Measurements from ENCODE around the gene TBCA. TPM values are rescaled to one million over a fixed set of nuclear protein-coding genes. Genes with fewer than 3 reads are reported as not detected.

The TBCA gene
- total and polyA plus RNA-seq, 2 of the 13 experiments (the other 11 are each of a cell fraction or from before 2014, with no cell fraction given) = 93.8 to 309 TPM

DNA sequence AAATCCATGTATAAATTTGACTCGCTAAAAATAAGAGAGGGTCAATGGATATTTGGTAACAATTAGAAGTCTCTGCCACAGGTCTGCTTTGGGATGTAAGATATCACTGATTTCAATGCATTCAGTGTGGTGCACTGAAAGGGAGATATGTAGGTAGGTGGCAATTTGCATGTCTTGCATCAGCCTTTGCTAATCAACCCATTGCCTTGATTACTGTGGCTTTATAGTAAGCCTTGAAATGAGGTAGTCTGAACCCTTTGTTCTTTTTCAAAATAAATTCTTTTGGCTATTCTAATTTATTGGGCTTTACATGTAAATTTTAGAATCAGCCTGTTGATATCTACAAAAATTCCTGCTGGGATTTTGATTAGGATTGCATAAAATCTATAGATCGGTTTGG is 15.8 kb upstream of the TBCA start:
- peaks cover 14% of the 10 kb centered on the region for H3K4me1 ChIP-seq (ENCODE audit: insufficient read depth, low read length)
- H3K4me2 ChIP-seq (ENCODE audit: low read depth, low read length) = peak overlapping the region; percentile 14; the same call in 1 of the 2 replicates
- FAIRE-seq (no peak), DNase-seq (ENCODE audit: low spot score) (no peak), ATAC-seq (no peak)
- no peak overlapping the region for H3K27ac ChIP-seq (ENCODE audit: extremely low read length, insufficient read depth, low read length)
- no TSS peak for BruUV-seq (replicated peaks)
- intact Hi-C loops (cut with micrococcal nuclease; ENCODE audit: unreplicated experiment) = no loop called here
- CTCF ChIA-PET (ENCODE audit: low intra/inter-chr PET ratio, low total read pairs) = no interaction called here
- H3K9me3 ChIP-seq (ENCODE audit: low read length) = no peaks in the 10 kb centered on the region
- H3K4me3 ChIP-seq (replicated peaks in 1 of 3; ENCODE audit: insufficient read depth in 1 of 3, low read depth in 2 of 3, low read length in 3 of 3) = no peak overlapping the region
- no peaks in the 10 kb centered on the region for H3K79me2 ChIP-seq (ENCODE audit: insufficient read depth, low read length)
- POLR2A ChIA-PET = interaction anchor here (0.8 kb wide), 1 partner anchor 21 kb away, joined by 4 read pairs; no protein-coding TSS in a partner anchor
- no peaks in the 10 kb centered on the region for H4K20me1 ChIP-seq (ENCODE audit: insufficient read depth, low read length)
- in situ Hi-C loops (cut with HindIII; ENCODE audit: extremely low pct_ligation_motif_present, low pct_unique_long_range_greater_than_20kb) = no loop called here
- H2AFZ ChIP-seq (ENCODE audit: low read length) = no peak overlapping the region
- no peaks in the 10 kb centered on the region; a peak in 1 of 5 replicates for H3K27me3 ChIP-seq (ENCODE audit: control insufficient read depth in 1 of 2, insufficient read depth in 2 of 2, low read length in 2 of 2)
- H3K36me3 ChIP-seq (replicated peaks in 1 of 2; ENCODE audit: control insufficient read depth in 1 of 2, insufficient read depth in 2 of 2, low read length in 2 of 2) = no peaks in the 10 kb centered on the region
- TF ChIP-seq ZNF230 (CRISPR knock-in tag; IDR thresholded peaks at IDR 0.05) = no peak
- TF ChIP-seq DR1 (CRISPR knock-in tag; IDR thresholded peaks at IDR 0.05) = no peak
- TF ChIP-seq ZNF432 (CRISPR knock-in tag; IDR thresholded peaks at IDR 0.05; ENCODE audit: borderline replicate concordance) = no peak
- TF ChIP-seq, protein P1, sequence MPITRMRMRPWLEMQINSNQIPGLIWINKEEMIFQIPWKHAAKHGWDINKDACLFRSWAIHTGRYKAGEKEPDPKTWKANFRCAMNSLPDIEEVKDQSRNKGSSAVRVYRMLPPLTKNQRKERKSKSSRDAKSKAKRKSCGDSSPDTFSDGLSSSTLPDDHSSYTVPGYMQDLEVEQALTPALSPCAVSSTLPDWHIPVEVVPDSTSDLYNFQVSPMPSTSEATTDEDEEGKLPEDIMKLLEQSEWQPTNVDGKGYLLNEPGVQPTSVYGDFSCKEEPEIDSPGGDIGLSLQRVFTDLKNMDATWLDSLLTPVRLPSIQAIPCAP (CRISPR knock-in tag; IDR thresholded peaks at IDR 0.05; ENCODE audit: low read depth) = no peak
- TF ChIP-seq, protein P2, sequence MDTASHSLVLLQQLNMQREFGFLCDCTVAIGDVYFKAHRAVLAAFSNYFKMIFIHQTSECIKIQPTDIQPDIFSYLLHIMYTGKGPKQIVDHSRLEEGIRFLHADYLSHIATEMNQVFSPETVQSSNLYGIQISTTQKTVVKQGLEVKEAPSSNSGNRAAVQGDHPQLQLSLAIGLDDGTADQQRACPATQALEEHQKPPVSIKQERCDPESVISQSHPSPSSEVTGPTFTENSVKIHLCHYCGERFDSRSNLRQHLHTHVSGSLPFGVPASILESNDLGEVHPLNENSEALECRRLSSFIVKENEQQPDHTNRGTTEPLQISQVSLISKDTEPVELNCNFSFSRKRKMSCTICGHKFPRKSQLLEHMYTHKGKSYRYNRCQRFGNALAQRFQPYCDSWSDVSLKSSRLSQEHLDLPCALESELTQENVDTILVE (CRISPR knock-in tag; IDR thresholded peaks at IDR 0.05) = no peak
- TF ChIP-seq ZNF546 (CRISPR knock-in tag; conservative IDR thresholded peaks at IDR 0.05) = no peak
- TF ChIP-seq ZNF260 (CRISPR knock-in tag; IDR thresholded peaks at IDR 0.05; ENCODE audit: borderline replicate concordance, low read depth) = no peak
- TF ChIP-seq TMF1 (CRISPR knock-in tag; IDR thresholded peaks at IDR 0.05; ENCODE audit: low read depth) = no peak
- TF ChIP-seq EHMT2 (IDR thresholded peaks at IDR 0.05; ENCODE audit: borderline replicate concordance, low read depth, low read length) = no peak
- TF ChIP-seq ZNF180 (CRISPR knock-in tag; IDR thresholded peaks at IDR 0.05; ENCODE audit: borderline replicate concordance, low read depth) = no peak
- TF ChIP-seq, protein P3, sequence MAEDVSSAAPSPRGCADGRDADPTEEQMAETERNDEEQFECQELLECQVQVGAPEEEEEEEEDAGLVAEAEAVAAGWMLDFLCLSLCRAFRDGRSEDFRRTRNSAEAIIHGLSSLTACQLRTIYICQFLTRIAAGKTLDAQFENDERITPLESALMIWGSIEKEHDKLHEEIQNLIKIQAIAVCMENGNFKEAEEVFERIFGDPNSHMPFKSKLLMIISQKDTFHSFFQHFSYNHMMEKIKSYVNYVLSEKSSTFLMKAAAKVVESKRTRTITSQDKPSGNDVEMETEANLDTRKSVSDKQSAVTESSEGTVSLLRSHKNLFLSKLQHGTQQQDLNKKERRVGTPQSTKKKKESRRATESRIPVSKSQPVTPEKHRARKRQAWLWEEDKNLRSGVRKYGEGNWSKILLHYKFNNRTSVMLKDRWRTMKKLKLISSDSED (CRISPR knock-in tag; IDR thresholded peaks at IDR 0.05) = no peak
- TF ChIP-seq RORA (CRISPR knock-in tag; IDR thresholded peaks at IDR 0.05) = no peak
- TF ChIP-seq ZNF788 (CRISPR knock-in tag; IDR thresholded peaks at IDR 0.05; ENCODE audit: borderline replicate concordance) = no peak
- no peak for TF ChIP-seq ZSCAN9 (CRISPR knock-in tag; IDR thresholded peaks at IDR 0.05; ENCODE audit: borderline replicate concordance)
- TF ChIP-seq ZNF274 (CRISPR knock-in tag; IDR thresholded peaks at IDR 0.05) = no peak
- TF ChIP-seq RFX1 (IDR thresholded peaks at IDR 0.05) = no peak
- TF ChIP-seq ZNF672 (CRISPR knock-in tag; IDR thresholded peaks at IDR 0.05) = no peak
- no peak for TF ChIP-seq ZNF543 (CRISPR knock-in tag; IDR thresholded peaks at IDR 0.05)
- 44% methylated on average over 2 of the region's 2 CpGs for WGBS (ENCODE audit: low lambda C conversion rate)
- H3K9ac ChIP-seq (ENCODE audit: insufficient read depth, low read depth, low read length) = no peak overlapping the region

Measured in HepG2 (cell line).